HG02763 (cell line): ENCODE data around the gene GRIN2C.

Experiments
- ATAC-seq: cut with Tn5 transposase; IDR thresholded peaks from one replicate; pipeline ENCODE4 v1.9.1; 2021; ENCODE audit warnings: mild to moderate bottlenecking, moderate library complexity; ENCODE audit not compliant: unreplicated experiment

GRIN2C gene

DNA sequence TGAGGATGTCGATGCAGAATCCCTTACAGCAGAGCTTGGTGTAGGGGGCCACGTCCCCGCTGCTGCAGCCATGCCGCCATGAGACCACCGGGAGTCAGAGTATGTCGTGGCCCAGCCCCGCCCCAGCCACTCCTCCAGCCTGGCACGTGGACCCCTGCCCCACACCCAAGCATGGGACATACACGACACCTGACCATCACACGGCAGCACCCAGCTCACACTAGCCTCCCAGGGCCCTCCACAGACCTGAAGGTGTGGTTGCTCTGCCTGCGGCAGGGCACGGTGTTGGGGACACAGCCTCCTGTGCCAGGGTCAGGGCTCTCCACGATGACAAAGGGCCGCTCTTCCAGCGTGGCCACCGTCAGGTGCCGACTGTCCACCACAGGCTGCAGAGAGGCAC, 9.4 kb downstream of the GRIN2C start:
- ATAC-seq: no peak

GRCh38 chr17:74848656-74849399, 10.9 kb downstream of the GRIN2C start:
- no peak for ATAC-seq

- ATAC-seq: no peak
Measured at GRCh38 chr17:74846621-74847020, 13.1 kb downstream of the GRIN2C start.

DNA sequence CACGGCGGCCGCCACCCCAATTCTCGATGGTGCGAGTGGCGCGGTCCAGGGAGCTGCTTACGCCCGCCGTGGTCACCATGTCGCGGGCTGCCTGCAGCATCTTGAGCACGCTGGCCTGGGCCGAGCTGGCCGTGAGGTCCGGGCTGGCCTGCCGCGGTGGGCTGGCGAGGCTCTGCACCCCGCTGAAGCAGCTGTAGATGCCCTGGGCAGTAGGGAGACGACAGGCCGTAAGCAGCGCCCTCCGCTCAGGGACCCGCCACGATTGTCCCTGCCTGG, 16.4 kb downstream of the GRIN2C start:
- no peak for ATAC-seq

DNA sequence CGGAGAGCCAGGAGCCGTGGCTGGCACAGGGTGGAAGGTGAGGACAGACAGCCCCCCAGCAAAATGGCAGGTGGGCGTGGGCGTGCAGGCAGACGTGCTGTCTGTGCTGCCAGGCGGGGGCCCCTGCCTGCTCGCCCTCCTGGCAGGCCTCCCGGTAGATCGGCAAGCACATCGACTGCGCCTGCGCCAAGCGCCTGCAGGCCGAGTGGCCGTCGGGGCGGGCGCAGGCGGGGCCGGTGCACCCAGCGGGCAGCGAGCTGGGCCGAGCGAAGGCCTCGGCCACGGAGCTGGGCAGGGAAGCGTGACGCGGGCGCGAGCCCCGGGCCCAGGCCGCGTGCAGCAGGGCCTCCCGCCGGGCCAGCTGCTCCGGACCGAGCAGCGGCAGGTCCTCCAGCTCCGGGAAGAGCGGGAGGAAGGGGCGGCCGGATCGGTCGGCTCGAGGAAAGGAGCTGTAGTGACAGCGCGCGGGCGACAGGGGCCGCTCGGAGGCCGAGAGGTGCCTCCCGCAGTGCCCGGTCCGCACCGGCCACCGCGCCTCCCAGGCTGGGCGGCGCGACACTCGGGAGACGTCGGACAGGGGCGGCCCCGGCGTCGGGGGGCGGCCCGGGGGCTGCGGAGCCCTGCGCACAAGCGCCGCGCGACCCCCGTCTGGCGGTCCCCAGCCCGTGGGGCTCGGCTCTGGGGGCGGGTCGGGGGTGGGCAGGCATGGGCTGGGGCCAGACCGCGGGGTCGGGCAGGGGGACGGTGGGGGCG, 16.9 kb downstream of the GRIN2C start:
- no peak for ATAC-seq

DNA sequence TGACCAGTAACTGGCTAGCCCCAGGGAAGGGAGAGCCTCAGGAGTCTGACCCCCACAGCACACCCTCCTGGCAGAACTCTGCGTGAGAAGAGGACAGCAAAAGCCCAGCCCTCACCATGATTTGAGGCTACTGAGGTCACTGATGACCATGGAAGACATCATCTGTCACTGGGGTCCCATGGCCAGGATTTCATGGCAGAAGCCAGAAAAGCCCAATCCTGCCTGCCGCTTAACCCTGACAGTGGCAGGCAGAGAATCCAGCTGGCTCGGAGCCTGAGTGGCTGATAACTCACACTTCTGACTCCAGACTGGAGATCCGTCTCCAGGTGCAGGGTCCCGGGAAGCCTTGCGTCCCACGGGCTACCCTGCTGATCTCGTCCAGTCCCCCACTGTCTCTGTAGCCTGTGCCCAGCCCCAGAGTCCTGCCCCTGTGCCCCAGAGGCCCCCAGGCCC, 17.5 kb downstream of the GRIN2C start:
- ATAC-seq: no peak

- ATAC-seq: no peak
Measured at GRCh38 chr17:74840989-74841666, 18.6 kb downstream of the GRIN2C start.

DNA sequence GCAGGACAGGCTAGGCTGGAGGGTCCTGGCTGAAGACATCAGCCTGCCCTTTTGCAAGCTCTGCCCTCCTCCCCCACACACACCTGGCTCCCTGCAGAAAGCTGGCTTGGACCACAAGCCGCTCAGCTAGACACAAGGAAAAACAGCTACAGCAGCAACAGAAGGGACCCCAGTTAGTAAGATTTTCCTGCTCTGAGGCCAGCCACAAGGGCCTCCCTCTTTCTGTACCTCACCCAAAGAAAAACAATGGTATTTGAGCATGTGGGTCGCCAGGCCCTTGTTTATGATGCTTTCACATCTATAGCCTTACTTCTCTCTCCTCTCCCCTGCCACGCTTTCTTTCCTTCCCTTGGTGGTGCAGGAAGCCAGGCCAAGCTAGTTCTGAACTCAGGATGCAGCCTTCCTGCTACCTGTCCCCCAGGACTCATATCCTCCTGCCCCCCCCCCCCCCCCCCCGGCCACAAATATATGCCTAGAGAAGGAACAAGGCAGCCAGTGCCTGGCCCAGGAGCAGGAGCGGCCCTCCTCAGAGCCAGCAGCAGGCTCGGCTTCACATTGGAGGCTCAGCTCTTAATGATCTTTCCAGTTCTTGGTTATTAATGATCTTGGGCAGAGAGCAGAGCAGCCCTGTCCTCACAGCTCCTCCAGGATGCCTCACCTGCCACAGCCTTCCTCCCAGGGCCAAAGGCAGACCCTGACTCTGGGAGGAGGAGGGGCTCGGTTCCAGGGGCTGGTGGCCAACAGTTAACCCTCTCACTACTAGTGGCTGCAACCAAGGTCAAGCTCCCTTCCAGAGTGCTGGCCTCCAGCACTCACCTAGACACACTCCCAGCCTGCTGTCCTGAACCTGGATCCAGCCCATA, 19.5 kb downstream of the GRIN2C start:
- no peak for ATAC-seq

- no peak for ATAC-seq
Measured at GRCh38 chr17:74838274-74838673, 21.4 kb downstream of the GRIN2C start.

GRCh38 chr17:74836691-74837467, 22.8 kb downstream of the GRIN2C start:
- ATAC-seq: no peak

GRCh38 chr17:74836191-74836590, 23.5 kb downstream of the GRIN2C start:
- no peak for ATAC-seq

GRCh38 chr17:74833501-74834377, 25.9 kb downstream of the GRIN2C start:
- ATAC-seq: no peak

- no peak for ATAC-seq
Measured at GRCh38 chr17:74832421-74832820, 27.3 kb downstream of the GRIN2C start.

- ATAC-seq: no peak
Measured at GRCh38 chr17:74831444-74832146, 28.1 kb downstream of the GRIN2C start.

- no peak for ATAC-seq
Measured at GRCh38 chr17:74830861-74831260, 28.8 kb downstream of the GRIN2C start.

- ATAC-seq: no peak
Measured at GRCh38 chr17:74827800-74828199, 31.9 kb downstream of the GRIN2C start.

DNA sequence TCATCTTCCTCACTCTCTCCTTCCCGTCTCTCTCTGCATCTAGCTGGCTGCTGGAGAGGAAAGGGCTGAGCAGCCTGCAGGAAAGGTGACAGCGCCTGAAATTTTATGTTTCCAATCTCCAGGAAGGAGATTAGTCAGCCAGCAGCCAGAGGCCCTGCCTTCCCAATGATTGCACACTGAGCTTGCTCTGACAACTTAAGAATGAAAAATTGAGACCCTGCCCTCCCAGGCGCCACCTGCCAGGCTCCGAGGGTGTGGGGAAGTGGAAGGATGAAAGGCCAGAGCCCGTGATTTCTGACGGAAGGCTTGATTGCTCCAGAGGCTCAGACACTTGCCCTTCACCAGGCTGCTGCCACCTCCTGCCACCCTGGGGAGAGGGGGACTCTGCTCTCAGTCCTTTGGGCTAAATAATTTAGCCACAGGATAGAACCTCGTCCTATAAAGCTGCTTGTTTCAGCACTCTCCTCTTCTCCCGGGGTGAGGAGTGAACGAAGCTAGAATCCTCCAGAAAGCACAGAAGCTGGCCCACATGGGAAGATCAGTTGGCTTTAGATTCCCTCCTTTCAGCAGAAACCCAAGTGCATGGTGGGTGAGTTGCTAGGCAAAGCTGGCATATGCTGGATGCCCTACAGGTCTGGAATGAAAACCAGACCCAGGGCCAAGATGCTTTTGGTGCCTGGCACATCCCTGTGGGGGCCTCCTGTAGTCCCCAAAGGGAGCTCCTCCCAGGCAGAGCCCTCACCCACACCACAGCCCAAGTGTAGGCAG, 33.5 kb downstream of the GRIN2C start:
- no peak for ATAC-seq
